Stomach (tissue), 9 donors: Measurements from ENCODE around the gene PLA2G4A. TPM values are rescaled to one million over a fixed set of nuclear protein-coding genes. Genes with fewer than 3 reads are reported as not detected.

Experiments used
- DNase-seq, 2 donors: peaks; one replicate each; pipeline versions ENCODE4 v3.0.0 to v3.0.0-alpha.2; 2013 to 2019
- H3K27ac ChIP-seq, 5 donors: fragments of 200-600 bp in 4 of 5; sonication (generic) in 4 of 5; one replicate each; pipeline ENCODE4 v1.5.1; 2013 to 2019; ENCODE audit warnings: mild to moderate bottlenecking in 1 of 5, moderate library complexity in 1 of 5
- H3K27me3 ChIP-seq, 3 donors: fragments of 200-600 bp; sonication (generic); one replicate each; pipeline ENCODE4 v1.5.1; 2017 to 2019; ENCODE audit warnings: mixed run types in 1 of 3
- H3K36me3 ChIP-seq, 4 donors: fragments of 200-600 bp; sonication (generic); 1 replicate in 3 of 4; 2 replicates in 1 of 4; pipeline ENCODE4 v1.5.1; 2016 to 2019
- H3K4me1 ChIP-seq, 4 donors: fragments of 200-600 bp; sonication (generic); one replicate each; pipeline ENCODE4 v1.5.1; 2016 to 2019
- H3K4me3 ChIP-seq, 4 donors: fragments of 200-600 bp; sonication (generic) in 3 of 4; one replicate each; pipeline ENCODE4 v1.5.1; 2016 to 2019; ENCODE audit warnings: mild to moderate bottlenecking in 1 of 4
- H3K9me3 ChIP-seq, 4 donors: fragments of 200-600 bp; sonication (generic); one replicate each; pipeline ENCODE4 v1.5.1; 2016 to 2019
- EP300 ChIP-seq: sonication (generic); formaldehyde crosslinking; IDR thresholded peaks from one replicate; pipeline ENCODE4 v1.6.1; 2017; ENCODE audit warnings: antibody characterized with exemption
- POLR2A ChIP-seq, 4 donors: fragments of 450-650 bp; IDR thresholded peaks; one replicate each; pipeline ENCODE4 v1.6.1; 2016; ENCODE audit warnings: antibody characterized with exemption in 4 of 4, control low read depth in 2 of 4, mild to moderate bottlenecking in 1 of 4, moderate library complexity in 1 of 4
- POLR2AphosphoS5 ChIP-seq, 3 donors: sonication (generic); formaldehyde crosslinking; IDR thresholded peaks; one replicate each; pipeline ENCODE4 v1.6.1; 2016; ENCODE audit warnings: antibody characterized with exemption in 3 of 3
- WGBS, 5 donors: extraction: QIAGEN DNeasy Blood & Tissue Kit in 3 of 5; methylation state at CpG; one replicate each; pipeline versions ENCODE4 v1.1.5 to v1.1.7; 2013 to 2018; 5-methylcytosine and 5-hydroxymethylcytosine counted together
- intact Hi-C: fragments of 100-400 bp; cut with DNase I; formaldehyde crosslinking; loops from one replicate; pipeline ENCODE4 v1.15.1; 2023; ENCODE audit warnings: low total_unique reads
- polyA plus RNA-seq, 3 donors: library from polyadenylated mRNA; stranded (reverse); fragments of 200-250 nt; gene quantifications; one replicate each; pipeline ENCODE4 v1.2.3, GENCODE V29; 2013
- total RNA-seq, 5 donors: library from RNA; depleted of rRNA; stranded (reverse); fragments of >200 nt; gene quantifications; one replicate each; pipeline versions ENCODE4 v1.1.0 to v1.2.3, GENCODE V29; 2014 to 2016
- TF ChIP-seq, protein P1 (sequence below), 7 experiments: fragments of 450-650 bp in 4 of 7; fragments of 200-600 bp in 3 of 7; sonication (generic) in 3 of 7; IDR thresholded peaks; one replicate each; pipeline ENCODE4 v1.5.1; 2016 to 2019; ENCODE audit warnings: antibody characterized with exemption in 7 of 7, control low read depth in 2 of 7, mild to moderate bottlenecking in 1 of 7
- donor health status: healthy with polysubstance abuse.
- donor health status: Bipolar disorder and iron deficiency.
- donor health status: healthy.

PLA2G4A gene
- total and polyA plus RNA-seq, 8 donors, result 2.2 to 17.8 (median 6.8) TPM

DNA sequence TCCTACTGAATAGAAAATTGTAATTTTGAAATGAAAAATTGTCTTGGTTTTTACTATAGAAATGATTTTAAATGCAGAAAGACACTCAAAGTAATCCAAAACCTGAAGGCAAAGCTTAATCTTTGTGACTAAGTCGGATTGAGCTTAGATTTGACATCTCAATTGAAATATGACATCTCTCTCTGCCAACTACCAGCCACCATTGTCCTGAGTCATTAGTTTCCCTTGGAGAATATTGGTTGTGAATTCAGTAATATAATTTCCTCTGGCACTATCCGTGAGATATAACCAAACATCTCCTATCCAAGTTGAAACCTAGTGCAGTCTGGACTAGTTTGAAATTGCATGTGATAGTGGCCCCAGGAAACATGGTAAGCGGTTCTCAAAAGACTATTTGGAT is 37.1 kb downstream of the PLA2G4A start:
- no peak overlapping the region for H3K4me3 ChIP-seq
- no peak for TF ChIP-seq POLR2AphosphoS5 (IDR thresholded peaks at IDR 0.05)
- TF ChIP-seq, protein P1, sequence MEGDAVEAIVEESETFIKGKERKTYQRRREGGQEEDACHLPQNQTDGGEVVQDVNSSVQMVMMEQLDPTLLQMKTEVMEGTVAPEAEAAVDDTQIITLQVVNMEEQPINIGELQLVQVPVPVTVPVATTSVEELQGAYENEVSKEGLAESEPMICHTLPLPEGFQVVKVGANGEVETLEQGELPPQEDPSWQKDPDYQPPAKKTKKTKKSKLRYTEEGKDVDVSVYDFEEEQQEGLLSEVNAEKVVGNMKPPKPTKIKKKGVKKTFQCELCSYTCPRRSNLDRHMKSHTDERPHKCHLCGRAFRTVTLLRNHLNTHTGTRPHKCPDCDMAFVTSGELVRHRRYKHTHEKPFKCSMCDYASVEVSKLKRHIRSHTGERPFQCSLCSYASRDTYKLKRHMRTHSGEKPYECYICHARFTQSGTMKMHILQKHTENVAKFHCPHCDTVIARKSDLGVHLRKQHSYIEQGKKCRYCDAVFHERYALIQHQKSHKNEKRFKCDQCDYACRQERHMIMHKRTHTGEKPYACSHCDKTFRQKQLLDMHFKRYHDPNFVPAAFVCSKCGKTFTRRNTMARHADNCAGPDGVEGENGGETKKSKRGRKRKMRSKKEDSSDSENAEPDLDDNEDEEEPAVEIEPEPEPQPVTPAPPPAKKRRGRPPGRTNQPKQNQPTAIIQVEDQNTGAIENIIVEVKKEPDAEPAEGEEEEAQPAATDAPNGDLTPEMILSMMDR (IDR thresholded peaks at IDR 0.05), result no peak
- TF ChIP-seq POLR2A (IDR thresholded peaks at IDR 0.05), result no peak
- no peak for TF ChIP-seq EP300
- H3K4me1 ChIP-seq, result peaks cover 0 to 8% (median 2%) of the 10 kb centered on the region in 4 donors
- intact Hi-C loops, result no loop called here
- H3K36me3 ChIP-seq, result no peaks in the 10 kb centered on the region
- no peaks in the 10 kb centered on the region for H3K9me3 ChIP-seq
- H3K27ac ChIP-seq, result no peak overlapping the region
- no peaks in the 10 kb centered on the region for H3K27me3 ChIP-seq
- DNase-seq, result no peak
- 82 to 85% (median 84%) methylated on average over 3 of the region's 3 CpGs for WGBS, 5 donors

DNA sequence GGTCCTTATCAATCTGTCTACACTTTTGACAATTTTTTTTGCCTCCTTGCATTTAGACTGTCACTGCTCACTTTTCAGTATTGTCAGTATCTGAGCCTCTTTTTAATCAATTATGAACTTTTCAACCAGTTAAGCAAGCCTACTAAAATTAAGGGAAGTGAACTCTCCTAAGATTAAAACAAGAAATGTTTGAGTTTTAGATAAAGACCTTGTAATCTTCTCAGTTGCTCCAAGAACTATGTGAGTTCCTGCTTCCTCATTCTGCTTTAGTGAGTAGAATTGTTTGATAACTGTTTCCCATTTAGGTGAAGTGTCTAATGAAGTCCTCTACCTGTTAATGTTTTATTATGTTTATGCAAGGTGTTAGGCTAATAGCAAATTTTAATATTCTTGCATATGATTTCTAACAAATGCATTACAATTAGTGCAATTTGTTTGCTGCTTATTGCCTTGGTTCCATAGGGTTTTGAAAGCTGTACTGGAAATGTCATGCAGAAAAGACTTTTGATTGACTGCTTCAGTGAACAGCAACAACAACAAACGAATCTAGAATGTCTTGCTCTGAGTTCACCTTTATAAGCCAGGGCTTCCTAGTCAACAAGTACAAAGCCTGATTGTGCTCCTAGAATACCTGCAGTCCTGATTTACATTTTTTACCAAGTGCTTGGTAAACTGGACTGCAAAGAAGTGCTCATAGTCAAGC is 40.9 kb downstream of the PLA2G4A start:
- WGBS, 5 donors, result 13 to 52% (median 22%) methylated on average over 1 of the region's 1 CpG
- Histone ChIP-seq H3K9me3 (no peaks in the 10 kb centered on the region), H3K27me3 (no peaks in the 10 kb centered on the region), H3K36me3 (no peaks in the 10 kb centered on the region), H3K4me3 (no peak overlapping the region), H3K27ac (no peak overlapping the region), H3K4me1 (peaks cover 0 to 14% (median 4%) of the 10 kb centered on the region in 4 donors)
- TF ChIP-seq POLR2A (IDR thresholded peaks at IDR 0.05), result no peak
- TF ChIP-seq, protein P1 (IDR thresholded peaks at IDR 0.05), result no peak
- no peak for TF ChIP-seq POLR2AphosphoS5 (IDR thresholded peaks at IDR 0.05)
- TF ChIP-seq EP300, result no peak
- intact Hi-C loops, result no loop called here
- DNase-seq, result no peak

DNA sequence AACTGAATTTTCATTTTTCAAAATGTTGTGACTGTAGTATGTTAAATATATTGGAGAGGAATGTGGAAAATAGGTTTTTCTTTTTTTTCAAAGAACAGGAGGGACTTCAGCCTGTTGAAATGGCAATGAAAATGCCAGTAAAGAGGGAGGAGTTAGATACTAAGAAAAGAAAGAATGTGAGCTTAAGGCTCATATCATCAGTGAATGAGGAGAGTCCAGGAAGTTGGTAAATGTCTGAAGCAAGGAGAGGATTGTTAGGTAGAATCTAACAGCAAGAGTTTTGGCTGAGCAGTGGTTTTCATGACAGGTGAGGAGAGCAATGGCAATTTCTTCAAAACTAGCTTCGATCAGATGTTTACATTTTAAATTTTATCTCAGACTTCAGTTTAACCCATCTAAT is 43.0 kb downstream of the PLA2G4A start:
- H3K36me3 ChIP-seq, result no peaks in the 10 kb centered on the region
- TF ChIP-seq POLR2AphosphoS5 (IDR thresholded peaks at IDR 0.05) (no peak), POLR2A (IDR thresholded peaks at IDR 0.05) (no peak), EP300 (no peak)
- TF ChIP-seq, protein P1 (IDR thresholded peaks at IDR 0.05), result no peak
- WGBS, 5 donors, result 81 to 91% (median 89%) methylated on average over 1 of the region's 1 CpG
- H3K4me3 ChIP-seq, result no peak overlapping the region
- H3K27ac ChIP-seq, result no peak overlapping the region
- no peak for DNase-seq
- intact Hi-C loops, result no loop called here
- H3K9me3 ChIP-seq, result no peaks in the 10 kb centered on the region
- H3K4me1 ChIP-seq, result peaks cover 0 to 23% (median 4%) of the 10 kb centered on the region in 4 donors
- no peaks in the 10 kb centered on the region for H3K27me3 ChIP-seq

DNA sequence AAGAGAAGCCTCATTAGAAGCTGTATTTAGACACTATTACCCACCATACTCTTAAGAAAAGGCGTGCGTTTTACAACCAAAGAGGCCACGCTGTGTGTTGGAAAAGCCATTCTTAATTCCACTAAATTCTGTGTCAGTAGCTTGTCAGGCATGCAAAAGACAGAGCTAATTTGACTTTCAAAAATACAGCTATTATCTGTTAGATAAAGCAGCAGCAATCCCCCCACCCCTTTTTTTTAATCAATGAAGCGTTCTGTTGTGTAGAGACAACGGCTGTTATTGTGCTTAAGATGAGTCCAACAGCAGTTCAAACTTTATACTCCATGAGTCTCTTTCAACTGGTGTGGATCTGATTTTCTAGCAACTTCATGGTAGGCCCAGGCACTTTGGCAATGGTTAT is 43.5 kb downstream of the PLA2G4A start:
- intact Hi-C loops, result no loop called here
- peaks cover 0 to 26% (median 4%) of the 10 kb centered on the region in 4 donors for H3K4me1 ChIP-seq
- no peak overlapping the region for H3K27ac ChIP-seq
- 88 to 95% (median 93%) methylated on average over 5 of the region's 5 CpGs for WGBS, 5 donors
- no peaks in the 10 kb centered on the region for H3K36me3 ChIP-seq
- H3K4me3 ChIP-seq, result no peak overlapping the region
- DNase-seq, result no peak
- H3K27me3 ChIP-seq, result no peaks in the 10 kb centered on the region
- no peaks in the 10 kb centered on the region for H3K9me3 ChIP-seq
- TF ChIP-seq POLR2A (IDR thresholded peaks at IDR 0.05), result no peak
- TF ChIP-seq POLR2AphosphoS5 (IDR thresholded peaks at IDR 0.05), result no peak
- TF ChIP-seq, protein P1 (IDR thresholded peaks at IDR 0.05), result no peak
- TF ChIP-seq EP300, result no peak
